Loucy (cell line): ENCODE results near the gene ALPL.
"Not testable (repeated sequence)": the region's sequence is repeated elsewhere in the genome, so short reads cannot be mapped to it uniquely, and the experiment has no call there.

Experiments
- H2AFZ ChIP-seq: fragments of 200-600 bp; sonication (generic); 2 replicates; pipeline ENCODE4 v1.6.0; 2016; ENCODE audit warnings: antibody characterized with exemption, mild to moderate bottlenecking, low read length, moderate library complexity
- H3F3A ChIP-seq: fragments of 200-600 bp; 2 replicates; pipeline ENCODE4 v1.6.0; 2016; ENCODE audit warnings: antibody characterized with exemption, low read depth, mild to moderate bottlenecking
- H3K27me3 ChIP-seq: fragments of 200-600 bp; sonication (generic); 2 replicates; pipeline ENCODE4 v1.6.1; 2014; ENCODE audit warnings: low read length, mild to moderate bottlenecking; ENCODE audit not compliant: insufficient read depth, poor library complexity, severe bottlenecking
- H3K36me3 ChIP-seq: fragments of 200-600 bp; sonication (generic); 2 replicates; pipeline ENCODE4 v1.6.1; 2016; ENCODE audit warnings: low read length; ENCODE audit not compliant: insufficient read depth
- H3K4me1 ChIP-seq: fragments of 200-600 bp; sonication (generic); 2 replicates; pipeline ENCODE4 v1.5.1; 2014; ENCODE audit warnings: low read length, mild to moderate bottlenecking; ENCODE audit not compliant: insufficient read depth, poor library complexity, severe bottlenecking
- H3K4me2 ChIP-seq: fragments of 200-600 bp; sonication (generic); 2 replicates; pipeline ENCODE4 v1.6.0; 2014; ENCODE audit warnings: antibody characterized with exemption, low read length, low read depth, mild to moderate bottlenecking; ENCODE audit not compliant: poor library complexity, severe bottlenecking
- H3K4me3 ChIP-seq: fragments of 200-600 bp; sonication (generic); 2 replicates; pipeline ENCODE4 v1.5.1; 2014; ENCODE audit warnings: low read length, mild to moderate bottlenecking, mixed read lengths; ENCODE audit not compliant: poor library complexity, severe bottlenecking
- H3K79me2 ChIP-seq: fragments of 200-600 bp; sonication (generic); 2 replicates; pipeline ENCODE4 v1.6.1; 2014; ENCODE audit warnings: low read length; ENCODE audit not compliant: insufficient read depth
- H3K9ac ChIP-seq: fragments of 200-600 bp; sonication (generic); 2 replicates; pipeline ENCODE4 v1.6.0; 2014; ENCODE audit warnings: mild to moderate bottlenecking, low read depth, low read length, moderate library complexity; ENCODE audit not compliant: poor library complexity, severe bottlenecking
- H3K9me2 ChIP-seq: fragments of 200-600 bp; sonication (generic); replicated peaks from 2 replicates; pipeline ENCODE4 v1.6.1; 2016; ENCODE audit warnings: low read depth, low read length, mixed read lengths
- H3K9me3 ChIP-seq: fragments of 200-600 bp; sonication (generic); 2 replicates; pipeline ENCODE4 v1.6.1; 2014; ENCODE audit warnings: mild to moderate bottlenecking, antibody characterized with exemption, low read length, low read depth; ENCODE audit not compliant: insufficient read depth
- H4K20me1 ChIP-seq: fragments of 200-600 bp; sonication (generic); 2 replicates; pipeline ENCODE4 v1.6.0; 2014; ENCODE audit warnings: antibody characterized with exemption, low read length, mild to moderate bottlenecking; ENCODE audit not compliant: insufficient read depth, poor library complexity, severe bottlenecking
- CTCF ChIP-seq: fragments of 200-600 bp; sonication (generic); conservative IDR thresholded peaks from 2 replicates; pipeline ENCODE4 v1.5.1; 2014; ENCODE audit warnings: mild to moderate bottlenecking, antibody characterized with exemption, low read length
- EZH2phosphoT487 ChIP-seq: fragments of 200-600 bp; IDR thresholded peaks from 2 replicates; pipeline ENCODE4 v1.6.1; 2018; ENCODE audit warnings: antibody characterized with exemption, mild to moderate bottlenecking, moderate library complexity, borderline replicate concordance

The ALPL gene

GRCh38 chr1:21565285-21565684 is 56.1 kb downstream of the ALPL start:
- no peak for TF ChIP-seq EZH2phosphoT487
- TF ChIP-seq CTCF = no peak
- H3K4me2 ChIP-seq = no peak overlapping the region
- no peaks in the 10 kb centered on the region for H3K9me2 ChIP-seq

GRCh38 chr1:21566361-21566760 is 57.1 kb downstream of the ALPL start:
- H3K4me3 ChIP-seq, H2AFZ ChIP-seq, H3K9me2 ChIP-seq, H3F3A ChIP-seq, H3K4me1 ChIP-seq, H3K79me2 ChIP-seq, H3K4me2 ChIP-seq, H3K9ac ChIP-seq, H4K20me1 ChIP-seq, H3K9me3 ChIP-seq, H3K27me3 ChIP-seq, H3K36me3 ChIP-seq: not testable (repeated sequence)

More at GRCh38 chr1:21565285-21565684, 56.1 kb downstream of the ALPL start:
- Histone ChIP-seq H3K79me2 (no peaks in the 10 kb centered on the region), H3K36me3 (no peaks in the 10 kb centered on the region), H3K4me3 (no peak overlapping the region), H3K9ac (no peak overlapping the region), H2AFZ (no peak overlapping the region), H3K9me3 (no peaks in the 10 kb centered on the region), H4K20me1 (no peaks in the 10 kb centered on the region), H3K4me1 (no peaks in the 10 kb centered on the region), H3K27me3 (no peaks in the 10 kb centered on the region), H3F3A (no peaks in the 10 kb centered on the region)

- H3K4me2 ChIP-seq = no peak overlapping the region
- no peak overlapping the region for H2AFZ ChIP-seq
- no peaks in the 10 kb centered on the region for H3K9me3 ChIP-seq
- no peak overlapping the region for H3K4me3 ChIP-seq
- H3K4me1 ChIP-seq = no peaks in the 10 kb centered on the region
- no peak overlapping the region for H3K9ac ChIP-seq
- H3F3A ChIP-seq = no peaks in the 10 kb centered on the region
- no peaks in the 10 kb centered on the region for H3K27me3 ChIP-seq
- no peaks in the 10 kb centered on the region for H3K79me2 ChIP-seq
- no peak for TF ChIP-seq CTCF
- TF ChIP-seq EZH2phosphoT487 = no peak
- no peaks in the 10 kb centered on the region for H3K36me3 ChIP-seq
- H4K20me1 ChIP-seq = no peaks in the 10 kb centered on the region
- no peaks in the 10 kb centered on the region for H3K9me2 ChIP-seq
These were observed 58.2 kb downstream of the ALPL start for GRCh38 chr1:21567241-21568005.
